Subcutaneous adipose tissue (tissue), 4 donors: ENCODE results near the gene CYB561. TPM values are rescaled to one million over a fixed set of nuclear protein-coding genes. Genes with fewer than 3 reads are reported as not detected.

Source experiments
- CTCF ChIP-seq: fragments of 450-650 bp; IDR thresholded peaks from one replicate; pipeline ENCODE4 v1.5.1; 2016; ENCODE audit warnings: low read depth, mild to moderate bottlenecking, control low read depth, antibody characterized with exemption, moderate library complexity
- small RNA-seq: library from RNA; depleted of rRNA; stranded (forward); fragments of <200 nt; gene quantifications from one replicate; pipeline ENCODE3, GENCODE V24; 2016
- total RNA-seq, 4 donors: library from RNA; depleted of rRNA; stranded (reverse); fragments of >200 nt; gene quantifications; one replicate each; pipeline ENCODE4 v1.1.0, GENCODE V29; 2016

CYB561 gene
- total RNA-seq, 4 donors from 2014 or later = 12.7 to 17.9 (median 14.1) TPM

- TF ChIP-seq CTCF = no peak
These were observed 50.9 kb downstream of the CYB561 start for GRCh38 chr17:63395075-63395805.

GRCh38 chr17:63390090-63390489 lies 56.0 kb downstream of the CYB561 start:
- no peak for TF ChIP-seq CTCF

- TF ChIP-seq CTCF = no peak
These were observed 58.3 kb downstream of the CYB561 start for GRCh38 chr17:63387656-63388340.

GRCh38 chr17:63382826-63383225 lies 63.3 kb downstream of the CYB561 start:
- no peak for TF ChIP-seq CTCF

Small RNA genes within 50 kb of the gene (small RNA-seq; reads per million reads assigned to genes)
- not detected for gene AC005828.6

Other genes starting within 250 kb of the CYB561 start
- gene ACE, start 30.8 kb upstream of the CYB561 start, total RNA-seq = 10 to 100 TPM in 3 of 4 donors, 1 to 10 TPM in 1; 5.7 to 95.2 (median 16.8) TPM
- not detected for gene KCNH6, start 77.1 kb upstream of the CYB561 start, total RNA-seq
- gene DCAF7, start 104.2 kb upstream of the CYB561 start, total RNA-seq = 10 to 100 TPM; 17.9 to 32.8 (median 23.9) TPM
- 10 to 100 TPM; 10.2 to 17.7 (median 14.6) TPM for gene TACO1, start 154.6 kb upstream of the CYB561 start, total RNA-seq
- 10 to 100 TPM; 37.7 to 80.8 (median 62.0) TPM for gene MAP3K3, start 176.1 kb upstream of the CYB561 start, total RNA-seq